Mammary microvascular endothelial cell (primary cell): Measurements from ENCODE around the gene NEIL1. TPM values are rescaled to one million over a fixed set of nuclear protein-coding genes. Genes with fewer than 3 reads are reported as not detected.

Experiments used
- total RNA-seq: library from RNA; depleted of rRNA; stranded (reverse); fragments of >200 nt; gene quantifications from 2 replicates; pipeline ENCODE4 v1.2.3, GENCODE V29; 2015

Gene NEIL1
- total RNA-seq = 4.9 and 7.9 TPM in 2 replicates

GRCh38 chr15:75346796-75347221 lies at the start of gene NEIL1:
Gene NEIL1 (plus strand): TSS chr15:75347039. CDS start chr15:75348906, 1,867 bp downstream.

GRCh38 chr15:75335705-75336355 lies 11.0 kb upstream of the NEIL1 start, which contains the start of gene COMMD4:
Gene COMMD4 (plus strand): TSS chr15:75336063. CDS start chr15:75336090, 27 bp downstream.

GRCh38 chr15:75367913-75368688 lies 21.3 kb downstream of the NEIL1 start, which contains the start of gene MAN2C1:
Gene MAN2C1 (minus strand): TSS chr15:75368607. CDS start chr15:75368583, 24 bp downstream.

Other genes starting within 250 kb of the NEIL1 start
- gene C15orf39, start 145.2 kb upstream of the NEIL1 start, total RNA-seq = 15.5 and 19.8 TPM in 2 replicates
- not detected in 2 replicates for gene GOLGA6C, start 88.7 kb upstream of the NEIL1 start, total RNA-seq
- not detected in 2 replicates for gene GOLGA6D, start 64.2 kb upstream of the NEIL1 start, total RNA-seq
- 112 and 117 TPM in 2 replicates for gene COMMD4, start 11.0 kb upstream of the NEIL1 start, total RNA-seq
- gene MAN2C1, start 21.6 kb downstream of the NEIL1 start, total RNA-seq = 62.7 and 72.3 TPM in 2 replicates
- gene SIN3A, start 104.7 kb downstream of the NEIL1 start, total RNA-seq = 14.8 and 17.1 TPM in 2 replicates
- 16.5 and 18.8 TPM in 2 replicates for gene PTPN9, start 232.3 kb downstream of the NEIL1 start, total RNA-seq